GM12801 (cell line): Measurements from ENCODE around the gene TTC28.

Source experiments
- CTCF ChIP-seq: IDR thresholded peaks from one replicate; pipeline ENCODE4 v1.5.1; 2011; ENCODE audit warnings: control low read depth; ENCODE audit not compliant: insufficient read length; ENCODE audit errors: extremely low read depth

The TTC28 gene

GRCh38 chr22:27966168-27967064 is 713.2 kb downstream of the TTC28 start:
- no peak for TF ChIP-seq CTCF

- no peak for TF ChIP-seq CTCF
Measured at GRCh38 chr22:27962268-27963044, 717.2 kb downstream of the TTC28 start.

GRCh38 chr22:27961680-27962079 is 718.0 kb downstream of the TTC28 start:
- TF ChIP-seq CTCF: no peak

GRCh38 chr22:27961182-27961581 is 718.5 kb downstream of the TTC28 start:
- TF ChIP-seq CTCF: no peak

GRCh38 chr22:27959335-27960090 is 720.1 kb downstream of the TTC28 start:
- no peak for TF ChIP-seq CTCF

GRCh38 chr22:27952779-27953178 is 726.9 kb downstream of the TTC28 start:
- TF ChIP-seq CTCF: no peak

- TF ChIP-seq CTCF: no peak
Measured at GRCh38 chr22:27952091-27952490, 727.5 kb downstream of the TTC28 start.
